Measurements from ENCODE around the gene SFT2D2.
"Not testable (repeated sequence)": the region's sequence is repeated elsewhere in the genome, so short reads cannot be mapped to it uniquely, and the experiment has no call there.

Gene SFT2D2

GRCh38 chr1:168199056-168199455, 26.7 kb upstream of the SFT2D2 start:
- no peaks in the 10 kb centered on the region for H3K9me3 ChIP-seq (ENCODE audit: insufficient read depth, low read depth, low read length)
- 86% methylated on average over 1 of the region's 3 CpGs for WGBS
- peaks cover 44% of the 10 kb centered on the region for H3K36me3 ChIP-seq (ENCODE audit: insufficient read depth, low read length)
- H3K27me3 ChIP-seq (ENCODE audit: insufficient read depth, low read length): no peaks in the 10 kb centered on the region
- H3K27ac ChIP-seq (ENCODE audit: low read depth, low read length): no peak overlapping the region
- H3K4me3 ChIP-seq (ENCODE audit: low read length): no peak overlapping the region
- H3K9ac ChIP-seq (ENCODE audit: low read depth, low read length): no peak overlapping the region
- H3K4me1 ChIP-seq (ENCODE audit: insufficient read depth, low read length): peaks cover 11% of the 10 kb centered on the region; the same call in 1 of the 2 replicates

GRCh38 chr1:168202941-168203654, 22.7 kb upstream of the SFT2D2 start:
- 82% methylated on average over 1 of the region's 1 CpG for WGBS
- Histone ChIP-seq H3K27ac (ENCODE audit: low read depth, low read length) (no peak overlapping the region), H3K9me3 (ENCODE audit: insufficient read depth, low read depth, low read length) (peaks cover 6% of the 10 kb centered on the region; the same call in 1 of the 2 replicates), H3K9ac (ENCODE audit: low read depth, low read length) (no peak overlapping the region), H3K4me3 (ENCODE audit: low read length) (no peak overlapping the region), H3K4me1 (ENCODE audit: insufficient read depth, low read length) (peaks cover 11% of the 10 kb centered on the region; the same call in 1 of the 2 replicates), H3K27me3 (ENCODE audit: insufficient read depth, low read length) (no peaks in the 10 kb centered on the region), H3K36me3 (ENCODE audit: insufficient read depth, low read length) (peaks cover 26% of the 10 kb centered on the region)

DNA sequence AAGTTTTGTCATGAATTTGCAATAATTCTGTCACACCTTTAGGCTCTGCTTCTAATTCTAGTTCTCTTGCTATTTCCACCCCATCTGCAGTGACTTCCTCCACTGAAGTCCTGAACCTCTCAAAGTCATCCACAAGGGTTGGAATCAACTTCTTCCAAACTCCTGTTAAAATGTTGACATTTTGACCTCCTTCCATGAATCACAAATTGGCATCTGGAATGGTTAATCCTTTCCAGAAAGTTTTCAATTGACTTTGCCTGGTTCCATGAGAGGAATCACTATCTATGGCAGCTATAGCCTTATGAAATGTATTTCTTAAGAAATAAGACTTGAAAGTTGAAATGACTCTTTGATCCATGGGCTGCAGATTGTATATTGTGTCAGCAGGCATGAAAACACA, 19.7 kb upstream of the SFT2D2 start:
- Histone ChIP-seq H3K9ac (ENCODE audit: low read depth, low read length) (no peak overlapping the region), H3K36me3 (ENCODE audit: insufficient read depth, low read length) (0 out of 2 replicates have a peak, but pooled peaks cover 3% of the 10 kb centered on the region), H3K4me3 (ENCODE audit: low read length) (no peak overlapping the region), H3K4me1 (ENCODE audit: insufficient read depth, low read length) (peaks cover 11% of the 10 kb centered on the region; the same call in 1 of the 2 replicates), H3K9me3 (ENCODE audit: insufficient read depth, low read depth, low read length) (peaks cover 9% of the 10 kb centered on the region), H3K27me3 (ENCODE audit: insufficient read depth, low read length) (no peaks in the 10 kb centered on the region), H3K27ac (ENCODE audit: low read depth, low read length) (no peak overlapping the region)

DNA sequence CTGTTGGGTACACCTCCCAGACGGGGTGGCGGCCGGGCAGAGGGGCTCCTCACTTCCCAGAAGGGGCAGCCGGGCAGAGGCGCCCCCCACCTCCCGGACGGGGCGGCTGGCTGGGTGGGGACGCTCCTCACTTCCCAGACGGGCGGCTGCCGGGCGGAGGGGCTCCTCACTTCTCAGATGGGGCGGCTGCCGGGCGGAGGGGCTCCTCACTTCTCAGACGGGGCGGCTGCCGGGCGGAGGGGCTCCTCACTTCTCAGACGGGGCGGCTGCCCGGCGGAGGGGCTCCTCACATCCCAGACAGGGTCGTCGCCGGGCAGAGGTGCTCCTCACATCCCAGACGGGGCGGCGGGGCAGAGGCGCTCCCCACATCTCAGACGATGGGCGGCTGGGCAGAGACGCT, 18.1 kb upstream of the SFT2D2 start:
- H3K9ac ChIP-seq (ENCODE audit: low read depth, low read length); H3K4me3 ChIP-seq (ENCODE audit: low read length); H3K4me1 ChIP-seq (ENCODE audit: insufficient read depth, low read length); H3K36me3 ChIP-seq (ENCODE audit: insufficient read depth, low read length); H3K27ac ChIP-seq (ENCODE audit: low read depth, low read length); H3K27me3 ChIP-seq (ENCODE audit: insufficient read depth, low read length): not testable (repeated sequence)
- WGBS: 85% methylated on average over 20 of the region's 34 CpGs
- peaks cover 14% of the 10 kb centered on the region for H3K9me3 ChIP-seq (ENCODE audit: insufficient read depth, low read depth, low read length)

GRCh38 chr1:168210312-168210711, 15.5 kb upstream of the SFT2D2 start:
- no peaks in the 10 kb centered on the region for H3K27me3 ChIP-seq (ENCODE audit: insufficient read depth, low read length)
- WGBS: 95% methylated on average over 3 of the region's 3 CpGs
- H3K4me3 ChIP-seq (ENCODE audit: low read length): no peak overlapping the region
- H3K9ac ChIP-seq (ENCODE audit: low read depth, low read length): no peak overlapping the region
- H3K27ac ChIP-seq (ENCODE audit: low read depth, low read length): no peak overlapping the region
- no peaks in the 10 kb centered on the region for H3K4me1 ChIP-seq (ENCODE audit: insufficient read depth, low read length)
- no peaks in the 10 kb centered on the region for H3K36me3 ChIP-seq (ENCODE audit: insufficient read depth, low read length)
- peaks cover 14% of the 10 kb centered on the region for H3K9me3 ChIP-seq (ENCODE audit: insufficient read depth, low read depth, low read length)

DNA sequence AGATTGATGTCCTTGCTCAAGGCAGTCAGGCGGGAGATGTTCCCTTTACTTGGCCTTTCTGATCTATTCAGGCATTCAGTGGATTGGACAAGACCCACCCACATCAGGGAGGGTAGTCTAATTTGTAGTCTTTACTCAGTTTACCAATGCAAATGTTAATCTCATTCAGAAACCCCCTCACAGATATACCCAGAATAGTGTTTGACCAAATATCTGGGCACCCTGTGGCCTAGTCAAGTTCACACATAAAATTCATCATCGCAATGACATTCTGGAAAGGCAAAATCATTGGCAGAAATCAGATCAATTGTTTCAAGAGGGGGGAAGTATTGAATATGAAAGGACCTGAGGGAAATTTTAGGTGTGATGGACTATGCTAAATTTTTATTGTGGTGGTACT, 12.5 kb upstream of the SFT2D2 start:
- no peaks in the 10 kb centered on the region for H3K36me3 ChIP-seq (ENCODE audit: insufficient read depth, low read length)
- H3K4me1 ChIP-seq (ENCODE audit: insufficient read depth, low read length): peaks cover 8% of the 10 kb centered on the region
- 94% methylated on average over 2 of the region's 2 CpGs for WGBS
- H3K4me3 ChIP-seq (ENCODE audit: low read length): no peak overlapping the region
- H3K27ac ChIP-seq (ENCODE audit: low read depth, low read length): no peak overlapping the region
- peaks cover 8% of the 10 kb centered on the region for H3K9me3 ChIP-seq (ENCODE audit: insufficient read depth, low read depth, low read length)
- H3K27me3 ChIP-seq (ENCODE audit: insufficient read depth, low read length): no peaks in the 10 kb centered on the region
- H3K9ac ChIP-seq (ENCODE audit: low read depth, low read length): no peak overlapping the region

GRCh38 chr1:168216171-168216570, 9.6 kb upstream of the SFT2D2 start:
- Histone ChIP-seq H3K9me3 (ENCODE audit: insufficient read depth, low read depth, low read length) (peaks cover 4% of the 10 kb centered on the region), H3K4me1 (ENCODE audit: insufficient read depth, low read length) (peaks cover 16% of the 10 kb centered on the region), H3K4me3 (ENCODE audit: low read length) (no peak overlapping the region), H3K9ac (ENCODE audit: low read depth, low read length) (no peak overlapping the region), H3K36me3 (ENCODE audit: insufficient read depth, low read length) (no peaks in the 10 kb centered on the region), H3K27me3 (ENCODE audit: insufficient read depth, low read length) (no peaks in the 10 kb centered on the region), H3K27ac (ENCODE audit: low read depth, low read length) (no peak overlapping the region)
- 96% methylated on average over 4 of the region's 4 CpGs for whole genome bisulfite sequencing

DNA sequence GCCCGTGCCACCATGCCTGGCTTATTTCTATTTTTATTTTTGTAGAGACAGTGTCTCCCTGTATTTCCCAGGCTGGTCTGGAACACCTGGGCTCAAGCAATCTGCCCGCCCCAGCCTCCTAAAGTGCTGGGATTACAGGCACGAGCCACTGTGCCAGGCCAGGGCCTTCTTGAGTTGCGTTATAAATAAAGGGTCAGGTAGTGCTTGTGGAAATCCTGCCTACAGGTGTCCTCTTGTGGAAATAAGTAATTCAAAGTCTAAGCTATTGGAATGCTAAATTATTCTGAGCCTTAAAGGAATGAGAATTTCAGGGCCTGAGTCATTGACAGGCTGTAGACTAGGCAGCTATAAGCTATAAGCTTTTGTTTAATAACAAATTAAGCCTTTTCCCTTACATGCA, 8.1 kb upstream of the SFT2D2 start:
- 82% methylated on average over 4 of the region's 4 CpGs for WGBS
- no peak overlapping the region for H3K4me3 ChIP-seq (ENCODE audit: low read length)
- H3K9me3 ChIP-seq (ENCODE audit: insufficient read depth, low read depth, low read length): no peaks in the 10 kb centered on the region
- H3K4me1 ChIP-seq (ENCODE audit: insufficient read depth, low read length): peaks cover 16% of the 10 kb centered on the region
- no peaks in the 10 kb centered on the region for H3K27me3 ChIP-seq (ENCODE audit: insufficient read depth, low read length)
- H3K36me3 ChIP-seq (ENCODE audit: insufficient read depth, low read length): no peaks in the 10 kb centered on the region
- no peak overlapping the region for H3K9ac ChIP-seq (ENCODE audit: low read depth, low read length)
- H3K27ac ChIP-seq (ENCODE audit: low read depth, low read length): no peak overlapping the region

GRCh38 chr1:168218658-168219057, 7.1 kb upstream of the SFT2D2 start:
- Histone ChIP-seq H3K36me3 (ENCODE audit: insufficient read depth, low read length) (no peaks in the 10 kb centered on the region), H3K27ac (ENCODE audit: low read depth, low read length) (no peak overlapping the region), H3K4me1 (ENCODE audit: insufficient read depth, low read length) (peaks cover 16% of the 10 kb centered on the region), H3K9me3 (ENCODE audit: insufficient read depth, low read depth, low read length) (peaks cover 7% of the 10 kb centered on the region; the same call in 1 of the 2 replicates), H3K27me3 (ENCODE audit: insufficient read depth, low read length) (no peaks in the 10 kb centered on the region), H3K9ac (ENCODE audit: low read depth, low read length) (no peak overlapping the region), H3K4me3 (ENCODE audit: low read length) (no peak overlapping the region)
- WGBS: 83% methylated on average over 4 of the region's 4 CpGs

- no peak overlapping the region for H3K4me3 ChIP-seq (ENCODE audit: low read length)
- H3K9me3 ChIP-seq (ENCODE audit: insufficient read depth, low read depth, low read length): peaks cover 8% of the 10 kb centered on the region; the same call in 1 of the 2 replicates
- H3K4me1 ChIP-seq (ENCODE audit: insufficient read depth, low read length): peaks cover 16% of the 10 kb centered on the region
- H3K9ac ChIP-seq (ENCODE audit: low read depth, low read length): no peak overlapping the region
- no peak overlapping the region for H3K27ac ChIP-seq (ENCODE audit: low read depth, low read length)
- WGBS: 80% methylated on average over 6 of the region's 6 CpGs
- H3K36me3 ChIP-seq (ENCODE audit: insufficient read depth, low read length): no peaks in the 10 kb centered on the region
- H3K27me3 ChIP-seq (ENCODE audit: insufficient read depth, low read length): no peaks in the 10 kb centered on the region
These were observed 5.3 kb upstream of the SFT2D2 start for GRCh38 chr1:168220470-168220871.

DNA sequence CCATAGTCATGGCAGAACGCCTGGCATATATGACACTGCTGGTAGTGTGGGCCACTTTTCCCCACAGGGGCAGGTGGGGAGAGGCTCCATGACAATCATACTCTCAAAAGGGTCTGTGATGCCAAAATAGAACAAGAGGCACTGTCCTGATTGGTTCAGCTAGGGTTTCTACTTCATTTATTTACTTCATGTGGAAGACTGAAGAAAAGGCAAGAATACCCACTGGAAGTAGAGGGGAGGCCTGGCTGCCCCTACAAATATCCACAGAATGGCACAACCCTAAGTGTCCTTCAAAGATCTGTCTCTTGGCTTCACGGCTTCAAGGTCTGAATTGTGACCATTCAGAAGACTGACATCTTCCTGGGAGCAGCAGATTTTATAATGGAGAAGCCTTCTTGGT, 4.5 kb upstream of the SFT2D2 start:
- no peaks in the 10 kb centered on the region for H3K27me3 ChIP-seq (ENCODE audit: insufficient read depth, low read length)
- H3K4me3 ChIP-seq (ENCODE audit: low read length): no peak overlapping the region
- H3K4me1 ChIP-seq (ENCODE audit: insufficient read depth, low read length): peaks cover 16% of the 10 kb centered on the region
- peaks cover 8% of the 10 kb centered on the region; the same call in 1 of the 2 replicates for H3K9me3 ChIP-seq (ENCODE audit: insufficient read depth, low read depth, low read length)
- no peak overlapping the region for H3K27ac ChIP-seq (ENCODE audit: low read depth, low read length)
- H3K9ac ChIP-seq (ENCODE audit: low read depth, low read length): no peak overlapping the region
- H3K36me3 ChIP-seq (ENCODE audit: insufficient read depth, low read length): no peaks in the 10 kb centered on the region
- 88% methylated on average over 2 of the region's 2 CpGs for WGBS

- no peak overlapping the region for H3K4me3 ChIP-seq (ENCODE audit: low read length)
- H3K9me3 ChIP-seq (ENCODE audit: insufficient read depth, low read depth, low read length): peaks cover 8% of the 10 kb centered on the region; the same call in 1 of the 2 replicates
- H3K36me3 ChIP-seq (ENCODE audit: insufficient read depth, low read length): no peaks in the 10 kb centered on the region
- H3K4me1 ChIP-seq (ENCODE audit: insufficient read depth, low read length): peaks cover 16% of the 10 kb centered on the region
- no peaks in the 10 kb centered on the region for H3K27me3 ChIP-seq (ENCODE audit: insufficient read depth, low read length)
- no peak overlapping the region for H3K27ac ChIP-seq (ENCODE audit: low read depth, low read length)
- H3K9ac ChIP-seq (ENCODE audit: low read depth, low read length): no peak overlapping the region
These were observed 2.5 kb upstream of the SFT2D2 start for GRCh38 chr1:168223261-168223660.

All from HUES64 (cell line).